HG03066 (cell line): ENCODE data around the gene ANAPC16.

Source experiments
- ATAC-seq: cut with Tn5 transposase; IDR thresholded peaks from one replicate; pipeline ENCODE4 v1.9.1; 2021; ENCODE audit warnings: low read depth; ENCODE audit not compliant: unreplicated experiment

The ANAPC16 gene

DNA sequence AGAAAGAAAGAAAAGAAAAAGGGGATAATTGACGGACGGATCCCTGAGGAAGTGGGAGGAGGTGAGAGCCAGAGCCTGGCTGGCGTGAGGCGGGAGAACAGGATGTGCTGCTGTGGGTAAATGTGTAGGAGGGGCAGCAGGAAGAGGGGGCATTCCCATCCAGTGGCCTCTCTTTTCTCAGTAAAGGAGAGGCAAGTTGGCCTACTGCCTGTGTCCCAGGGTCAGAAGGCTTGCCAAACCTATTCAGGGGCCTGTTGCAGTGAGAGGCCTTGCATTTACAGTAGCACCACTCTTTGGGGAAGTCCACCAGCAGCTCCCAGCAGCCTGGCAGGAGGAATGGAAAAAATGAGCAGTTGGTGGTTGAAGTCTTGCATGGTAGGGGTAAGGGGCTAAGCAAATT, 26.9 kb downstream of the ANAPC16 start:
- no peak for ATAC-seq

DNA sequence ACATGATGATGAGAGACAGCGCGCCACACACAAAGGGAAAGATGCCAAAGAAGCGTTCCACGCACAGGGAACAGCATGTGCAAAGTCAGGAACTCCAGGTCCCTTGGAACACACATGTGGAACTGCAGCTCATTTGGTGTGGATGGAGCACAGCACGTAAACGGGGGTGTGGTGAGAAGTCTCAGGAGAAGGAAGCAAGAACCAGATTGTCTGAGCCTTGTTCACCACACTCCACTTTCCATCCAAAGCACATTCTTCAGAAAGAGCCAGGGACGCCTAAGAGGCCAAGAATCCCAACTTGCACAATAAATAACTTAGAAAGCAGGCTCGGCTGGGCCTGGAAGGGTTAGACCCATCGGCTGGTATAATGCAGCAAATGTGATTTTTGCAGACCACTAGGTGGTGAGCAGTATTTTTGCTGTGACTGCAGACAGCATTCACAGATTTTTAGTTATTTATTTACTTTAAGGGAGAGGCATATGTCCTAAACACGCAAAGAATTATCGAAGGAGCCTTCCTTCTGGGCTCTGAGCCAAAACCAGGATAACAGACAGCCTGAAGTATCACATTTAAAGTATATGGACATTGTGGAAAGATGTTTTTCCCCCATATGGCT, 28.1 kb downstream of the ANAPC16 start:
- no peak for ATAC-seq

DNA sequence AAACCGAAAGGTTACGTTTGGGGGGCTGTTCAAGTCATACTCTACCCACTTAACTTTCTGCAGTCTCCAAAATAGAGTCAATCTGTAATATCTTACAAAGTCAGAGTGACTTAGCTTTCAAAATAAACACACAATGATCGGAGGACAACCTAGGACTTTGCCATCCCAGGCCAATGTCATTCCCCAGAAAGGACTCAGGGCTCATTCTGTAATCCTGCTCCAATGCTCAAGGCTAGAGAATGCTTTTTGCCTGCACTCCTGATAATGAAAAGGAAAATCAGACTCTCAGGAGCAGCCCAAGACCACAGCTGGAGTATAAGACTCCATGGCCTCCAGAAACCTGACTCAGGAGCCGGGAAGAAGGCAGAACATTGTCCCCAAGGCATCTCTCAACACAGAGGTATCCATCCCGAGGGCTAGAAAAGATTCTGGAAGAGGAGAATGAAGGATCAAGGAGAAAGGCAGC, 28.8 kb downstream of the ANAPC16 start:
- ATAC-seq = no peak

DNA sequence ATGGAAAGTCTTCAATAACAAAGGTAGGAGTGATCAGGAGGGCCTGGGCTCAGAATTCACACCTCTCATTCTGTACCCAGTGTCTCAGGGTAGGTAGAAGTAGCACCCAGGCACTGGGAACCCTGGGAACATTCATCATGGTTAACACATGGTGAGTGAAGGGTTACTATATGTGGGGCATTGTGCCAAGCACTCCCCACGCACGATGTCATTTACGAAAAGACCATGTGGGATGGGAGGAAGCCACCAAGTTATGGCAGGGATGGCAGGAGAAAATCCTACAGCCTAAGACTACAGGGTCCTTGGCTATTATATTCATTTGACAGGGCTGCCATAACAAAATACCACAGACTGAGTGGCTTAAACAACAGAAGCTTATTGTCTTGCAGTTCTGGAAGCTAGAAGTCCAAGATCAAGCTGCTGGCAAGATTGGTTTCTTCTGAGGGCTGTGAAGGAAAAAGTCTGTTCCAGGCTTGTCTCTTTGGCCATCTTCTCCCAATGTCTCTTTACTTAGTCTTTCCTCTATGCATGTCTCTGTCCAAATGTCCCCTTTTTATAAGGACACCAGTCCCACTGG, 30.2 kb downstream of the ANAPC16 start:
- ATAC-seq = no peak

DNA sequence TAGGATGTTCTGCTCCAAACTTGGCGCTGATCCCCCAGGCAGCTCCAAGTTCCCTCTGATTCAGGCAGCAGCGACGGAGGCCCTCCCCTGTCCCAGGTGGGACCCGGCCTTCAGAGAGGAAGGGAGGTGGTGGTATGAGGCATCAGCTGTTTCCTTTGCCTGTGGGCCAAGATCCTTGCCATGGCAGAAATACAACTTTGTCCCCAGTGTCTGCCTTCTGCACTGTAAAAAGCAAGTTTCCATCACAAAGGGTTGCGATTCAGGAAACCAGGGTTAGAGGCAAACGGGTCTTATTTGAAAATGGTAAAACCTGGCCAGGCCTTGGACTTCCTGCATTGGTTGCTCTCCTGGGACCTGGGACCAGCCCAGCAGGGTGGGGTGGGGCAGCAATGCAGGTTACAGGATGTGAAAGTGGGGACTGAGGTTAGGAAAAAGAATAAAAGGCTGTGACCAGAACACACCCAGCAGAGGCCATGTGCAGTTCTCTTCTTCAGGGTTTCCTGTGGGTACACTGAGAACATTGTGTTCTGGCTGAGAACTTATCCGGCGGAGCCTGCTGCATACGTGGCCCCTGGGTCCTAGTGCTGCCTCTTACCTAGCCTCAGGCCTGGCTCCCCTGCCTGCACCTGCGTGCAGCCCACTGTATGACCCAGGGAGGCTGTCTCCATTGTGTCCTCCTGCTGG, 32.8 kb downstream of the ANAPC16 start:
- peak; percentile 87 for ATAC-seq

DNA sequence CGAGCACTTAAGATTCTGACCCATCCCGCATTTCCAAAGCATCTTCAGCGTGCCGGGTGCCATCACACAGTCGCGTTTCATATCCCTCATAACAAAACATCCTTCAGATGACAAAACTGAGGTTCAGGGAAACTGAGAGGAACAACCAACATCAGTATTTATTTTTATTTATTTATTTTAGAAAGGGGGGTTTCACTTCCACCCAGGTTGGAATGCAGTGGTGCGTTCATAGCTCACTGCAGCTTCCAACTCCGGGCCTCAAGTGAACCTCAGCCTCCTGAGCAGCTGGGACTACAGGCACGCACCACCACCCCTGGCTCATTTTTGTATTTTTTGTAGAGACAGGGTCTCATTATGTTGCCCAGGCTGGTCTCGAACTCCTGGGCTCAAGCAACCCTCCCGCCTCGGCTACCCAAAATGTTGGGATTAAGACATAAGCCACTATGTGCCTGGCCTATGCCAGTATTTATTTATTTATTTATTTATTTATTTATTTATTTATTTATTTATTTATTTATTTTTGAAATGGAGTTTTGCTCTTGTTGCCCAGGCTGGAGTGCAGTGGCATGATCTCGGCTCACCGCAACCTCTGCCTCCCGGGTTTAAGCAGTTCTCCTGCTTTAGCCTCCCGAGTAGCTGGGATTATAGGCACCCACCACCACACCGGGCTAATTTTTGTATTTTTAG, 33.5 kb downstream of the ANAPC16 start:
- peak; percentile 7 for ATAC-seq

DNA sequence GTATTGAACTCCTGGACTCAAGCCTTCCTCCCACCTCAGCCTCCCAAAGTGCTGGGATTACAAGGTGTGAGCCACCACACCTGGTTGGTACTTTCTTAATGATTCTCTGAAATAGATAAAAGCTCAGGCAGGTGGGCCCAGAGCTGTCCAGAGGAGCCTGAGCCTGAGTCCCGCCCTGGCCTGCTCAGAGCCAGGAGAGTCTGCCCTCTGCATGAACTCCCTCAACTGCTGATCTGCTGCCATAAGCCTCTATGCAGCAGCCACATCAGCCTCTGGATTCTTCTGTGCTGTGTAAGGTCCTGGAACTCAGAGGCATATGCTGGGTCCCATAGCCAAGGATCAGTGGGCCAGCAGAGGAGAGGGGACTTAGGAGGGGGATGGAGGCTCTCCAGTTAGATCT, 34.9 kb downstream of the ANAPC16 start:
- no peak for ATAC-seq

DNA sequence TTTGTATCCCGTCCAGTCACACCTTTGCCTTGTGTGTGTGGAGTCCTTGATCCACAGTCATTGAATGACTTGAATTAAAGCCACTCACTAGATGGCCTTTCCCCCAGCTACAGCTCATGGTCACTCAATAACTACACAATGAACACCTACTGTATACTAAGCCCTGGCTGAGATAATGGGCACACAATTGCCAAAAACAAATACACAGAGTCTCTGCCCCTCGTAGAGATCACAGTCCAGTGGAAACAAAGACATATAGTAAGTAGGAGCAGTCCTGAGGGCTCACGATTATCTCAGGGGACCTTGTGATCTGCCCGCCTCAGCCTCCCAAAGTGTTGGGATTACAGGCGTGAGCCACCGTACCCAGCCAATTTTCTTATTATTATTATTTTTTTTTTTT, 35.8 kb downstream of the ANAPC16 start:
- ATAC-seq = no peak

DNA sequence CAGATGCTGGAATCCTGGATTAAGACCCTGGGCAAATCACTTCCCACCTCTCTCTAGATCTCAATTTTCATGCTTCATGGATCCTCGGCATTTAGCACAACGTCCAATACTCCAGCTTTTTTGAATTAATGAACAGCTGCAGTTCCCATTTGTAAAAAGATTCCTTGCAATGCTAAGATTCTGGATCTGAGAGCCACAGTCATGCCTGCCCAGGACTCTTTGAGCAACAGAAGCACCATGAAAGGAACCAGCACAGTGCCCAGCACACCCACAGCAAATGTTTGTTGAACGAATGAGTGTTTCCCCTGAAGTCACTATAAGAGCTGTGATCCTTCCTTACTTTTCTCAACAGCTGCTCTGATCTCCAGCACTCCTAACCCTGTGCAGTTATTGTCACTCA, 37.2 kb downstream of the ANAPC16 start:
- no peak for ATAC-seq

DNA sequence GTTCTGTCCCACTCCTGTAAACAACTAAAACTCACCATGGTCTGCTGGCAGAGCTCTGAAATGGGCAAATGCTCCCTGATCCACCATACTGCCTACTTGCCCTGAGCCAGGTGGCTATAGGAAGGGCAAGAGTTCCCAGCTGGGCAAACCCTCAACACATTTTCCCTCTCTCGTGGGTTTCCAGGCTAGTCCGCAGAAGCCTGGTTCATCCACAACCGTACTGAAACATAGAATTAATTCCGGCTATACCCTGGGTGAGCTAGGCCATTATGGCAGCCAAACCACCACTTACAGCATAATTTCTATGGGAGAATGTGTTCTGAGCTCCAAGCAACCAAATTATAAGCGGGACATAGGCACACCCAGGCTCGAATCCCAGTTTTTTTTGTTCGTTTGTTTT, 37.8 kb downstream of the ANAPC16 start:
- ATAC-seq = no peak

DNA sequence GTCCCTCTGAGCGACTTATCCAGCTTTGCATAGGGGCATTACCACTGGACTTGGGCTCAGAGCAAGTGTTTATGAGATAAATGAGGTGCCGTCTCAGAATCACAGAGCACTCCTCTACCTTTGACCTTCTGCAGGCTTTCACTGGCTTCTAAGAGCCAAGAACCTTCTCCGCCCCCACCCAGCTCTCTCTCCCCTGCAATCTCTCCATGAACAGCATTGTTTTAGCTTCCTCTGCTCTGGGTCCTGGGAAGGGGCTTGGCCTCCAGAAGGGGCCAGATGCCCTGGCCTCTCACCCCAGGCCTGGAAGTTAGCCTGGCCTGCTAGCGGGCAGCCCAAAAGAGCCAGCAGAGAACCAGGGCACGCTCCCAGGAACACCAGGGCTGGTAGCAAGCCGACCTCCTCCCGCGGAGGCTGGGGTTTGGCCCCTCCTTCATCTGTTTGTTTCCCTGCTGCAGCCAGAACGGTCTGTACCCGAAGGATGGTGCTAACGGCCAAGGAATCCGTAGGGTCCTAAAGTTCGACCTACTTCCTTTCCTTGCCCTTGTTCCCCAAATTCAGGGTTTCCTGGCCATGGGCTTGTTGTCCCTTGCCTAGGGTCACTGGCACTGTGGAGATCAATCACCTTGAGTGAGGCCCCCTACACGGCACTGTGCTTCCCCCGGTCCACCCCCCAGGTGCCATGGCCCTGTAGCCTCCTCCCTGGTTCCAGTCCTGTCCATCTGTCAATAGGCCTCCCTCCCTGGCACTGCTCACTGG, 39.2 kb downstream of the ANAPC16 start:
- ATAC-seq = no peak

DNA sequence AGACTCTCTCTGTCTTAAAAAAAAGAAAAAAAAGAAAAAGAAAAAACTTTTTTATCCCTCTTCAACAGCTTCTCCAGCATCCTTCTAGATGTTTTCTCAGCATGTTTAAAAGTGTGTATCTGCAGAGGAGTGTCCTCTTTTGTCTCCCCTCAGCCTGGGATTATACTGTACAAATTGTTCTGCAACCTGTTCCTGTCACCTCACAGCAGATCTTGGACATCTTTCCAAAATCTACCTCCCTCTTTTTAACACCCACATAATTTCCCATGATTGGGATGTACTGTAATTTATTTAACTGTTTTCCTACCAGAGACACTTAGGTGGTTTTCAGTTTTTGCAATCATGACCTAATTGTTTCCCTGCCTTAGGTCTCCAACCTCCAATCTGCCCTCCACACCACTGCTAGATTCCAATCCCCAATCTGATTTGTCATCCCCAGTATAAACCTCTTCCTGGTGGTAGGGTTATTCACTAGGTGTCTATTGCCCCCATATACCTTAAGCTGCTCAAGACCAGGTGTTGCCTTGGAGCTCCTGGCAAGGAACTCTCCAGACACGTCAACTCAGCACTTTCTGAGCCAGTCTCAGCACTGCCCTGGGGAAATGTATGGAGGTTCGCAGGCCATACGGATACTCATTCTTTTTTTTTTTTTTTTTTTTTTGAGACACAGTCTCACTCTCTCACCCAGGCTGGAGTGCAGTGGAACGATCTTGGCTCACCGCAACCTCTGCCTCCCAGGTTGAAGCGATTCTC, 40.3 kb downstream of the ANAPC16 start:
- ATAC-seq = no peak

DNA sequence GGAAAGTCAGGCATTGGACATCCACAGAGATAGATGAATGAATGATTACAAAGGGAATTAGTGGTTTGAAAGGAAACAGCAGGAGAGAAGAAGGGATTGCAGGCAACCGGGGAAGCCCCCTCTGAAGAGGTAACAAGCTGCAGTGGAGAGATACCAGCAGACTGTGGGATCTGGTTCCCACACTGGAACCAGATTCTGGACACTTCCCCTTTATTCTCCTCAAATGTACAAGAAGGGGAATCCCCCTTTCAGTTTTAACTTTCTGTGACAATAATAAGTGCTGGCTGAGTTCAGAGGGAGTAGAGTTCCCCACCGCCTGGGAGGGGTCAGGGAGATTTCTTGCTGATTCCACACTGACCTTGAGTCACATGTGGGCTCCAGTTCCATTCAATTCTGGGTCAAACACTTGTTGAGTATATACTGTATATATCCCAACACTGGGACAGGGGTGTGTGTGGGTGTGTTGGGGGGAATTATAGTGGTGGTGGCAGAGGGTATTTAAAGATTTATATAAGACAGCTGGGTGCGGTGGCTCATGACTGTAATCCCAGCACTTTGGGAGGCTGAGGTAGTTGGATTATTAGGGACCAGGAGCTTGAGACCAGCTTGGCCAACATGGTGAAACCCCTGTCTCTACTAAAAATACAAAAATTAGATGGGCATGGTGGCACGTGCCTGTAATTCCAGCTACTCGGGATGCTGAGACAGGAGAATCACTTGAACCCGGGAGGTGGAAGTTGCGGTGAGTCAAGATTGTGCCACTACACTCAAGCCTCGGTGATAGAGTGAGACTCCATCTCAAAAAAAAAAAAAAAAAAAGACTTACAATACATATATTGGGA, 41.5 kb downstream of the ANAPC16 start:
- no peak for ATAC-seq

DNA sequence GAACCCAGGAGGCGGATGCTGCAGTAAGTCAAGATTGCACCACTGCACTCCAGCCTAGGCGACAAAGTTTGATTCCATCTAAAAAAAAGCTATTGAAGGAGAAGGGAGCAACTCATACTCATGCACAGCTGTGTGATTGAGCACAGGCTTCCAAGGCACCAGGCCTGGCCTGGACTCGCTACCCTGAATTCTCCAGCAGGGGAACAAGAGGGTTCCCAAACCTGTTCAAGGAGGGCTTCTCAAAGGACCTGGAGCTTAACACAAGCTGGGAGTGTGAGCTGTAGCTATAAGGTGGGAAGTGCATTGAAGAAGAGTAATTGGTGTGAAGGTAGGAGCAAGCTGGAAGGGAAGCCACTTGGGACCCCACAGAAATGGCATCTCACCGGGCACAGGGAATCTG, 42.8 kb downstream of the ANAPC16 start:
- no peak for ATAC-seq

DNA sequence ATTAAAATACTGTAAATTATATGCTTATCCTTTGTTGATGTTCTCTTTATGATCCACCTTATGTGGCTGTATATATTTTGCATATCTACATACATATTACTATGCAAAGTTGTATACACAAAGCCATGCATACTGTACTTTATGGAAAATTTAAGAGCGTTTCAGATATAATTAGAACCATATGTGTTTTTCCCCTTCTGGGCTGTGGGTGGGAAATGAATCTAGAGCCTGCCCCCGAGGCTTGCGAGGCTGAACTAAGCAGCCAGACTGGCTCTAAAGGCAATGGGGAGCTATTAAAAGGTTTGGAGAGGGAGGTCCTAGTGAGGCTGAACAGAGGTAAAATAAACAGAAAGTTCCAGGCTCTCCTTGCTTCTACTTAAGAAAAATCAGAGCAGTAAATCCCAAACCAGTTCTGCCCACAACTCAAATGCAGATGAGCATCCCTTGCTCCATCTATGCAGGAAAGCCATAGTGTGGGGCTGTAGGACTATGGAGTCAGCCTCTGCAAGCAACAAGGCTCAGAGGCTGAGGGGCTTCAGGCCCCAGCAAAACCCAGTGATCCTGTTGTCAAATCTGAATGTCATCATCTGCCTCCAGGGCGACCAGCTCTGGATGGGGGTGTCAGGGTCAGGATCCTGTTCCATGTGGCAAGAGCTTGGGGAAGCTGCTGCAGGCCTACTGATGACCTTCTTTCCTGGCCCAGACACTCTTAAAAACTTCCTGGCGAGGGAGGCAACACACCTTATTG, 43.9 kb downstream of the ANAPC16 start:
- no peak for ATAC-seq

DNA sequence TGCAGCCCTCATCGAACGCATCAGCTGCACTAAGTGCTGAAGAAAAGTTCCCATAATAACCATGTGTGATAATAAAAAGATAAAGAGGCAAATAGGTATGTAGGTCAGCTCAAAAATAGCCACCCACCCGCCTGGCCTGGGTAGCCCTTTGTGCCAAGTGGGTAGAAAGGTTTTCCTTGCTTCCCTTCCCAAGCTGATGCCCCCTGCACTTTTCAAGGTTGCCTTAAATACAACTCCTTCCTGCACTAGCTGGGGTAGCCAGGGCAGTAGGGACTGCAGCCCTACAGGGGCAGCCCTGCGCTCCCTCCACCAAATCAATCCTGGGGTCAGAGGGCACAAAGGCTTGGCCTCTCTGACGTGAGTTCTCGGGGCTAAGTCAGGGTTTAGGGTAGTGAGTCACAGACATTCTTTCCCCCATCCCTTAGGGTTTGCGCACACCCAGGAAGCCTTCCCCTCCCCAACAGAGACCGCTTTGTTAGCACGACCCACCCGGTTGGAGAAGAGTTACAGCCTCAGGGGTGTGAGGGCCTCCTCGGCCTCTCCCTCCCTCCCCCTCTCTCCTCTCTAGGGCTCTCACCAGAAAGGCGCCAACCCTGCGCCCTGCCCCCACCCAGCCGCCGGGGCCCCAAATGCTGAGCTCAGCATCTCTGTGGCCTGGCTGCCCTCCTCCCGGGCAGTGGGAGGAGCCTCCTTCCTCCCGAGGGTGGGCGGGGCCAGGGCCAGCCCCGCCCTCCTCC, 44.6 kb downstream of the ANAPC16 start:
- peak; percentile 51 for ATAC-seq

DNA sequence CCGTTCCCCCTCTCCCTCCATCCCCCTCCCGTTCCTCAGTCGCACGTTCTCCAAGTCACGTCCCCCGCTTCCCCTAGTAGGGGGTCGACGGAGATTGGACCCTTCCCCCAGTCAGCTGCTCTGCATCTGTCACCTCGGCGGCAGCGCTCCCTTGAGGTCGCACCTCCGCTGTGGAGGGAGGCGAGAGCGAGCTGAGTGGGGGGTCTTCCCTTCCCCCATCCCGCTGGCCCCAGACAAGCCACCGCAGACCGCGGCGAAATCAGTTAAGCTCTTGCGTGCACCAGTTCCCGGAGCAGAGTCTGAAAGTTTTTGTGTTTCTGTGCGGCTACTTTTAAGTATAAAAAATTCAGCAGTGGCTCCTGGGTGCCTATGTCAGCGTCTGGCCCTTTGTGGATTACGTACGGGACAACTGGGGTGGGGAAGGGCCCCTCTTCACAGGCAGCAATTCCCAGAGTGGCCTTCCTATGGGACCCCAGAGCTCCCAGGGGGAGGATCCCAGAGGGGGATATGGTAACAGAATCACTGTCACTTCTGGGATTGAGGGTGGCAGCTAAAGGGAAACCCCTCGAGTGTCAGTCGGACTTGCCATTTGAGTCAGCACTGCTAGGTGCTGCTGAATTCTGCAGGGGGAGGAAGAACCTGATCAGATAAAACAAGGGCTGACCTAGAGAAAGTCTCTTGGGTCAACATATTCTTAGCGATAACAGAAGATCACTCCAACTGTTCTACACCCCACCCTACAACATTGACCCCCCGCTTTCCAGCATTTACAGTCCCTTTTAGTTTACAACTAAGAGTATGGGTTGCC, 45.4 kb downstream of the ANAPC16 start:
- ATAC-seq = peak; percentile 44
